Ishikawa (cell line): ENCODE data around the gene TAF6L.

Experiments used
- CEBPB ChIP-seq: IDR thresholded peaks from 2 replicates; pipeline ENCODE4 v1.6.1; 2012
- CREB1 ChIP-seq: IDR thresholded peaks from 2 replicates; pipeline ENCODE4 v1.6.1; 2012; ENCODE audit warnings: low read depth
- EGR1 ChIP-seq: IDR thresholded peaks from 2 replicates; pipeline ENCODE4 v1.6.1; 2012
- FOXM1 ChIP-seq: IDR thresholded peaks from 2 replicates; pipeline ENCODE4 v1.6.1; 2012; ENCODE audit warnings: low read depth, borderline replicate concordance
- MAX ChIP-seq: IDR thresholded peaks from 2 replicates; pipeline ENCODE4 v1.6.1; 2012
- NFIC ChIP-seq: IDR thresholded peaks from 2 replicates; pipeline ENCODE4 v1.6.1; 2012
- RAD21 ChIP-seq: IDR thresholded peaks from 2 replicates; pipeline ENCODE4 v1.6.1; 2012; ENCODE audit warnings: low read depth
- TEAD4 ChIP-seq: IDR thresholded peaks from 2 replicates; pipeline ENCODE4 v1.6.1; 2012
- USF1 ChIP-seq: IDR thresholded peaks from 2 replicates; pipeline ENCODE4 v1.6.1; 2012

TAF6L gene

GRCh38 chr11:62835336-62835735, 64.1 kb downstream of the TAF6L start:
- TF ChIP-seq TEAD4 (no peak), RAD21 (no peak), EGR1 (no peak), NFIC (no peak), FOXM1 (no peak), CEBPB (no peak), USF1 (no peak), CREB1 (no peak), MAX (no peak)
